SK-N-SH (cell line): ENCODE results near the gene CDX2.

Source experiments
- CTCF ChIP-seq: fragments of 200-600 bp; sonication (generic); IDR thresholded peaks from 2 replicates; pipeline ENCODE4 v1.6.1; 2017; ENCODE audit warnings: antibody characterized with exemption, mild to moderate bottlenecking, moderate library complexity
- EZH2phosphoT487 ChIP-seq: fragments of 200-600 bp; sonication (generic); IDR thresholded peaks from 2 replicates; pipeline ENCODE4 v1.6.1; 2017; ENCODE audit warnings: low read depth, mixed run types, mild to moderate bottlenecking, antibody characterized with exemption, moderate library complexity, borderline replicate concordance
- FOXJ3 ChIP-seq: sonication (generic); formaldehyde crosslinking; IDR thresholded peaks from 2 replicates; pipeline ENCODE4 v1.5.1; 2020; ENCODE audit warnings: mild to moderate bottlenecking, missing genetic modification reagents
- MAX ChIP-seq: IDR thresholded peaks from 2 replicates; pipeline ENCODE4 v1.4.0; 2012; ENCODE audit warnings: low read depth
- MXI1 ChIP-seq: IDR thresholded peaks from 2 replicates; pipeline ENCODE4 v1.6.1; 2012; ENCODE audit warnings: mild to moderate bottlenecking, low read depth, low read length, improper control_type of control experiment
- NRF1 ChIP-seq: IDR thresholded peaks from 2 replicates; pipeline ENCODE4 v1.6.1; 2012; ENCODE audit warnings: low read depth, mild to moderate bottlenecking, low read length
- POLR2AphosphoS5 ChIP-seq: IDR thresholded peaks from 2 replicates; pipeline ENCODE4 v1.6.1; 2012; ENCODE audit warnings: low read depth, low read length
- RAD21 ChIP-seq: IDR thresholded peaks from 2 replicates; pipeline ENCODE4 v1.6.1; 2012; ENCODE audit warnings: mild to moderate bottlenecking, low read length
- RXRA ChIP-seq: IDR thresholded peaks from 2 replicates; pipeline ENCODE4 v1.4.0; 2012; ENCODE audit warnings: low read depth, mild to moderate bottlenecking, borderline replicate concordance
- TAF1 ChIP-seq: IDR thresholded peaks from 2 replicates; pipeline ENCODE4 v1.6.1; 2012; ENCODE audit warnings: low read depth, mild to moderate bottlenecking, low read length, moderate library complexity, borderline replicate concordance
- TEAD4 ChIP-seq: IDR thresholded peaks from 2 replicates; pipeline ENCODE4 v1.4.0; 2012; ENCODE audit warnings: mild to moderate bottlenecking, borderline replicate concordance; ENCODE audit not compliant: insufficient read depth
- USF1 ChIP-seq: IDR thresholded peaks from 2 replicates; pipeline ENCODE4 v1.4.0; 2012; ENCODE audit warnings: low read depth, borderline replicate concordance
- USF2 ChIP-seq: fragments of 150-350 bp; IDR thresholded peaks from 2 replicates; pipeline ENCODE4 v1.6.1; 2017; ENCODE audit warnings: antibody characterized with exemption, low read length, low read depth, borderline replicate concordance
- YY1 ChIP-seq: IDR thresholded peaks from 2 replicates; pipeline ENCODE4 v1.4.0; 2012; ENCODE audit warnings: low read depth, mild to moderate bottlenecking

GRCh38 chr13:27962982-27963381 is 6.1 kb downstream of the CDX2 start:
- TF ChIP-seq EZH2phosphoT487 (no peak), RAD21 (no peak), CTCF (no peak), YY1 (no peak), MXI1 (no peak), USF2 (no peak), FOXJ3 (CRISPR knock-in tag) (no peak), RXRA (no peak), TEAD4 (no peak), POLR2AphosphoS5 (no peak), TAF1 (no peak), USF1 (no peak), MAX (no peak), NRF1 (no peak)
